H9 (cell line): Measurements from ENCODE around the gene TRPM1. TPM values are rescaled to one million over a fixed set of nuclear protein-coding genes. Genes with fewer than 3 reads are reported as not detected.

ENCODE experiments used
- DNase-seq: peaks from one replicate; pipeline ENCODE4 v3.0.0-alpha.2; 2017
- H2AFZ ChIP-seq: one replicate; pipeline ENCODE4 v1.6.1; 2013; ENCODE audit warnings: mild to moderate bottlenecking, low read length, control low read depth, moderate library complexity
- H2AK5ac ChIP-seq: 2 replicates; pipeline ENCODE4 v1.6.1; 2013; ENCODE audit warnings: low read length, control low read depth, mixed read lengths; ENCODE audit not compliant: insufficient read length
- H2BK120ac ChIP-seq: one replicate; pipeline ENCODE4 v1.6.1; 2013; ENCODE audit warnings: low read depth, mild to moderate bottlenecking, low read length, control low read depth, inconsistent platforms; ENCODE audit not compliant: poor library complexity, severe bottlenecking
- H2BK12ac ChIP-seq: 2 replicates; pipeline ENCODE4 v1.6.1; 2013; ENCODE audit warnings: low read length, control low read depth, mixed read lengths, low read depth; ENCODE audit not compliant: insufficient read length
- H2BK15ac ChIP-seq: 2 replicates; pipeline ENCODE4 v1.6.1; 2013; ENCODE audit warnings: low read depth, low read length, control low read depth
- H2BK20ac ChIP-seq: one replicate; pipeline ENCODE4 v1.6.1; 2013; ENCODE audit warnings: low read depth, mild to moderate bottlenecking, low read length, control low read depth, inconsistent platforms; ENCODE audit not compliant: poor library complexity, severe bottlenecking
- H2BK5ac ChIP-seq: 2 replicates; pipeline ENCODE4 v1.6.1; 2013; ENCODE audit warnings: low read length, control low read depth, mixed read lengths; ENCODE audit not compliant: insufficient read length
- H3K14ac ChIP-seq: 2 replicates; pipeline ENCODE4 v1.6.1; 2013; ENCODE audit warnings: low read length, control low read depth; ENCODE audit not compliant: insufficient read depth
- H3K18ac ChIP-seq: 2 replicates; pipeline ENCODE4 v1.6.1; 2013; ENCODE audit warnings: low read depth, mild to moderate bottlenecking, mixed read lengths, low read length, control low read depth; ENCODE audit not compliant: insufficient read length
- H3K23ac ChIP-seq: 2 replicates; pipeline ENCODE4 v1.6.1; 2013; ENCODE audit warnings: low read length, control low read depth, mixed read lengths, low read depth; ENCODE audit not compliant: insufficient read length
- H3K23me2 ChIP-seq: 2 replicates; pipeline ENCODE4 v1.6.1; 2013; ENCODE audit warnings: low read depth, mild to moderate bottlenecking, mixed read lengths, low read length, control low read depth; ENCODE audit not compliant: insufficient read length, poor library complexity, severe bottlenecking
- H3K27ac ChIP-seq: 2 replicates; pipeline ENCODE4 v1.5.1; 2013; ENCODE audit warnings: low read length, control low read depth, mixed read lengths, low read depth; ENCODE audit not compliant: insufficient read length
- H3K27me3 ChIP-seq: 2 replicates; pipeline ENCODE4 v1.6.1; 2013; ENCODE audit warnings: low read length, control low read depth, inconsistent platforms; ENCODE audit not compliant: insufficient read depth
- H3K4ac ChIP-seq: 2 replicates; pipeline ENCODE4 v1.6.1; 2013; ENCODE audit warnings: low read depth, mild to moderate bottlenecking, control low read depth, inconsistent platforms, low read length, moderate library complexity
- H3K4me1 ChIP-seq: 2 replicates; pipeline ENCODE4 v1.6.1; 2013; ENCODE audit warnings: low read length, control low read depth, inconsistent platforms; ENCODE audit not compliant: insufficient read depth
- H3K4me2 ChIP-seq: 2 replicates; pipeline ENCODE4 v1.6.1; 2013; ENCODE audit warnings: low read length, control low read depth, mixed read lengths; ENCODE audit not compliant: insufficient read length, insufficient read depth
- H3K56ac ChIP-seq: 2 replicates; pipeline ENCODE4 v1.6.1; 2013; ENCODE audit warnings: low read depth, mild to moderate bottlenecking, mixed read lengths, low read length, control low read depth; ENCODE audit not compliant: insufficient read length
- H3K79me1 ChIP-seq: 2 replicates; pipeline ENCODE4 v1.6.1; 2013; ENCODE audit warnings: low read depth, mild to moderate bottlenecking, moderate library complexity, low read length, control low read depth, inconsistent platforms; ENCODE audit not compliant: insufficient read depth, poor library complexity, severe bottlenecking
- H3K79me2 ChIP-seq: 2 replicates; pipeline ENCODE4 v1.6.1; 2013; ENCODE audit warnings: low read length, control low read depth, inconsistent platforms; ENCODE audit not compliant: insufficient read depth
- H3K9ac ChIP-seq: 2 replicates; pipeline ENCODE4 v1.6.1; 2013; ENCODE audit warnings: low read length, control low read depth, mixed read lengths; ENCODE audit not compliant: insufficient read length; ENCODE audit errors: extremely low read depth
- H3K9me3 ChIP-seq: one replicate; pipeline ENCODE4 v1.6.1; 2013; ENCODE audit warnings: low read depth, low read length, inconsistent platforms; ENCODE audit not compliant: control insufficient read depth
- H3T11ph ChIP-seq: one replicate; pipeline ENCODE4 v1.6.1; 2013; ENCODE audit warnings: mild to moderate bottlenecking, low read length, control low read depth, inconsistent platforms
- H4K20me1 ChIP-seq: one replicate; pipeline ENCODE4 v1.6.1; 2013; ENCODE audit not compliant: control insufficient read depth, insufficient read length, insufficient read depth
- H4K5ac ChIP-seq: 2 replicates; pipeline ENCODE4 v1.6.1; 2013; ENCODE audit warnings: low read depth, mild to moderate bottlenecking, mixed read lengths, low read length, control low read depth; ENCODE audit not compliant: insufficient read length
- H4K8ac ChIP-seq: replicated peaks from 2 replicates; pipeline ENCODE4 v1.6.1; 2013; ENCODE audit warnings: low read length, control low read depth, mixed read lengths, low read depth; ENCODE audit not compliant: insufficient read length
- H4K91ac ChIP-seq: 2 replicates; pipeline ENCODE4 v1.6.1; 2013; ENCODE audit warnings: low read depth, mild to moderate bottlenecking, moderate library complexity, mixed read lengths, low read length, control low read depth; ENCODE audit not compliant: insufficient read length
- H3K27ac Mint-ChIP-seq, 3 experiments: 2 replicates in 2 of 3; 3 replicates in 1 of 3; pipeline ENCODE4 v1.8.0; 2020 to 2021; ENCODE audit warnings: mixed read lengths in 3 of 3, mild to moderate bottlenecking in 1 of 3, moderate library complexity in 1 of 3
- H3K27me3 Mint-ChIP-seq: 2 replicates; pipeline ENCODE4 v1.8.0; 2021; ENCODE audit warnings: low read depth, mild to moderate bottlenecking, moderate library complexity, mixed read lengths
- H3K36me3 Mint-ChIP-seq, 3 experiments: 2 replicates in 2 of 3; 3 replicates in 1 of 3; pipeline ENCODE4 v1.8.0; 2020 to 2021; ENCODE audit warnings: low read depth in 3 of 3, mixed read lengths in 3 of 3; ENCODE audit not compliant: insufficient read depth in 1 of 3
- H3K4me1 Mint-ChIP-seq, 2 experiments: 2 replicates each; pipeline ENCODE4 v1.8.0; 2020; ENCODE audit warnings: mixed read lengths in 2 of 2
- H3K4me3 Mint-ChIP-seq, 2 experiments: 2 replicates in 1 of 2; 3 replicates in 1 of 2; pipeline ENCODE4 v1.8.0; 2020 to 2021; ENCODE audit warnings: mild to moderate bottlenecking in 2 of 2, mixed read lengths in 2 of 2, moderate library complexity in 1 of 2
- H3K9me3 Mint-ChIP-seq, 2 experiments: 2 replicates in 1 of 2; 3 replicates in 1 of 2; pipeline ENCODE4 v1.8.0; 2020; ENCODE audit warnings: mild to moderate bottlenecking in 2 of 2, mixed read lengths in 2 of 2, moderate library complexity in 1 of 2
- WGBS: extraction: QIAGEN DNeasy Blood & Tissue Kit; methylation state at CpG from one replicate; pipeline ENCODE4 v1.1.7; 2013; ENCODE audit warnings: missing lambda C conversion rate, low lambda C conversion rate, mixed read lengths; ENCODE audit not compliant: insufficient read length; ENCODE audit errors: extremely low coverage; 5-methylcytosine and 5-hydroxymethylcytosine counted together
- total RNA-seq: library from RNA; stranded (reverse); gene quantifications from 2 replicates; pipeline ENCODE4 v1.2.1, GENCODE V29; 2021
- TF ChIP-seq, protein P1 (sequence below): fragments of 200-600 bp; sonication (generic); conservative IDR thresholded peaks from 3 replicates; pipeline ENCODE4 v1.8.0; 2021; ENCODE audit warnings: antibody characterized with exemption, mild to moderate bottlenecking

Gene TRPM1
- total RNA-seq, 1 experiment from 2014 or later, result not detected

DNA sequence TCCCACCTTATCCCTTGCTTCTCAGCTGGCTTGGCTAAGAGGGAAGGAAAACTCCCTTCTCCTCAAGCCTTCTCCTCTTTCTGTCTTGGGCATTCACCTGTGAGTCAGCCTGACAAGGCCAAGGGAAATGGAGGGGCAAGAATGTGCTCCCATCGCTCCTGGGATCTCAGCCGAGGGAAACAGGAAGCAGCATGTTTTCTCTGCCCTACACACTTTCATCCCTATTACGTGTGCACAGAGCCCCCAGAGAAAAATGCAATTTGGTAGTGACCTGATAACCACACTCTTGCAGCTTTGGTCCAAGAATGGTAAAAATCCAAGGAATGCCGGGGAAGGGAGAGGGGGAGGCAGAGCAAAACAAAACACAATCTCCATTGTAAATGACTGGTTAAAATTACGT is 77.2 kb downstream of the TRPM1 start:
- no peak overlapping the region for H3K18ac ChIP-seq
- H4K20me1 ChIP-seq, result no peaks in the 10 kb centered on the region
- no peak overlapping the region for H2AK5ac ChIP-seq
- H3K9me3 ChIP-seq, result no peaks in the 10 kb centered on the region
- H2BK20ac ChIP-seq, result no peak overlapping the region
- DNase-seq, result peak; percentile 68
- no peaks in the 10 kb centered on the region for H3K79me2 ChIP-seq
- no peaks in the 10 kb centered on the region; the same call in 1 of the 2 replicates for H3K27me3 Mint-ChIP-seq
- H3K23me2 ChIP-seq, result no peaks in the 10 kb centered on the region
- no peak overlapping the region for H3K9ac ChIP-seq
- H3K27ac Mint-ChIP-seq, result peak overlapping the region; percentile 54 to 96 (median 95)
- H4K5ac ChIP-seq, result no peak overlapping the region
- no peak overlapping the region for H2AFZ ChIP-seq
- no peak overlapping the region for H3T11ph ChIP-seq
- peaks cover 30 to 31% of the 10 kb centered on the region in 2 experiments for H3K4me1 Mint-ChIP-seq
- no peak overlapping the region for H4K8ac ChIP-seq
- H3K4me1 ChIP-seq, result peaks cover 7% of the 10 kb centered on the region; the same call in 1 of the 2 replicates
- no peak overlapping the region for H4K91ac ChIP-seq
- TF ChIP-seq, protein P1, sequence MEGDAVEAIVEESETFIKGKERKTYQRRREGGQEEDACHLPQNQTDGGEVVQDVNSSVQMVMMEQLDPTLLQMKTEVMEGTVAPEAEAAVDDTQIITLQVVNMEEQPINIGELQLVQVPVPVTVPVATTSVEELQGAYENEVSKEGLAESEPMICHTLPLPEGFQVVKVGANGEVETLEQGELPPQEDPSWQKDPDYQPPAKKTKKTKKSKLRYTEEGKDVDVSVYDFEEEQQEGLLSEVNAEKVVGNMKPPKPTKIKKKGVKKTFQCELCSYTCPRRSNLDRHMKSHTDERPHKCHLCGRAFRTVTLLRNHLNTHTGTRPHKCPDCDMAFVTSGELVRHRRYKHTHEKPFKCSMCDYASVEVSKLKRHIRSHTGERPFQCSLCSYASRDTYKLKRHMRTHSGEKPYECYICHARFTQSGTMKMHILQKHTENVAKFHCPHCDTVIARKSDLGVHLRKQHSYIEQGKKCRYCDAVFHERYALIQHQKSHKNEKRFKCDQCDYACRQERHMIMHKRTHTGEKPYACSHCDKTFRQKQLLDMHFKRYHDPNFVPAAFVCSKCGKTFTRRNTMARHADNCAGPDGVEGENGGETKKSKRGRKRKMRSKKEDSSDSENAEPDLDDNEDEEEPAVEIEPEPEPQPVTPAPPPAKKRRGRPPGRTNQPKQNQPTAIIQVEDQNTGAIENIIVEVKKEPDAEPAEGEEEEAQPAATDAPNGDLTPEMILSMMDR, result no peak
- no peak overlapping the region for H2BK15ac ChIP-seq
- peak overlapping the region; percentile 31 for H3K27ac ChIP-seq
- no peak overlapping the region for H3K4ac ChIP-seq
- no peaks in the 10 kb centered on the region; a peak in 1 of 7 replicates for H3K36me3 Mint-ChIP-seq
- H3K14ac ChIP-seq, result no peak overlapping the region
- no peaks in the 10 kb centered on the region for H3K27me3 ChIP-seq
- no peaks in the 10 kb centered on the region for H3K9me3 Mint-ChIP-seq
- H2BK5ac ChIP-seq, result no peak overlapping the region
- H3K4me2 ChIP-seq, result peak overlapping the region; percentile 9
- no peak overlapping the region for H3K4me3 Mint-ChIP-seq
- no CpG with 5 or more reads among the region's 5 CpGs for WGBS
- no peak overlapping the region for H3K23ac ChIP-seq
- no peak overlapping the region for H2BK12ac ChIP-seq
- H3K56ac ChIP-seq, result no peak overlapping the region
- H3K79me1 ChIP-seq, result no peaks in the 10 kb centered on the region
- H2BK120ac ChIP-seq, result no peak overlapping the region
